Heart left ventricle (tissue), 13 donors: Measurements from ENCODE around the gene FAAH.

Experiments used
- POLR2A ChIP-seq, 2 donors: fragments of 450-650 bp; IDR thresholded peaks; one replicate each; pipeline ENCODE4 v1.6.1; 2017; ENCODE audit warnings: antibody characterized with exemption in 2 of 2, mild to moderate bottlenecking in 2 of 2, moderate library complexity in 2 of 2
- TF ChIP-seq, protein P1 (sequence below), 12 donors: fragments of 200-600 bp; sonication (generic) in 4 of 12; IDR thresholded peaks; one replicate each; pipeline versions ENCODE4 v1.5.0 to v1.8.0; 2018 to 2022; ENCODE audit warnings: antibody characterized with exemption in 12 of 12, mild to moderate bottlenecking in 5 of 12
- donor health status: ischemic (EF 13 %, LVEDD 7.1; RV severe dilation, severe dysfunction).
- donor health status: DM: no; HTN: yes; CAD: no.
- donor health status: DM: no; HTN: no; CAD: no.
- donor health status: ischemic (EF 25% LVEDD 6.9; RV normal size, moderate dysfunction).
- donor health status: ischemic (EF 25% LVEDD 5.7; RV mildly dilated, moderate dysfunction).
- donor health status: ischemic (EF 35%, LVEDD 5.7; RV mildly dilated, moderate dysfunction).
- donor health status: nonischemic (EF 11% LVEDD 7.7; RV severe dilation, severe dysfunction).
- donor health status: DM: yes; HTN: yes; CAD: no.
- donor health status: PGD.
- donor health status: ischemic (EF 29% LVEDD 5.4; RV normal size, mild dysfunction).
- donor health status: nonischemic (EF 23%, LVEDD 6.1; RV moderate dilation, normal function).

GRCh38 chr1:46448109-46448911 lies 54.2 kb downstream of the FAAH start:
- TF ChIP-seq, protein P1, sequence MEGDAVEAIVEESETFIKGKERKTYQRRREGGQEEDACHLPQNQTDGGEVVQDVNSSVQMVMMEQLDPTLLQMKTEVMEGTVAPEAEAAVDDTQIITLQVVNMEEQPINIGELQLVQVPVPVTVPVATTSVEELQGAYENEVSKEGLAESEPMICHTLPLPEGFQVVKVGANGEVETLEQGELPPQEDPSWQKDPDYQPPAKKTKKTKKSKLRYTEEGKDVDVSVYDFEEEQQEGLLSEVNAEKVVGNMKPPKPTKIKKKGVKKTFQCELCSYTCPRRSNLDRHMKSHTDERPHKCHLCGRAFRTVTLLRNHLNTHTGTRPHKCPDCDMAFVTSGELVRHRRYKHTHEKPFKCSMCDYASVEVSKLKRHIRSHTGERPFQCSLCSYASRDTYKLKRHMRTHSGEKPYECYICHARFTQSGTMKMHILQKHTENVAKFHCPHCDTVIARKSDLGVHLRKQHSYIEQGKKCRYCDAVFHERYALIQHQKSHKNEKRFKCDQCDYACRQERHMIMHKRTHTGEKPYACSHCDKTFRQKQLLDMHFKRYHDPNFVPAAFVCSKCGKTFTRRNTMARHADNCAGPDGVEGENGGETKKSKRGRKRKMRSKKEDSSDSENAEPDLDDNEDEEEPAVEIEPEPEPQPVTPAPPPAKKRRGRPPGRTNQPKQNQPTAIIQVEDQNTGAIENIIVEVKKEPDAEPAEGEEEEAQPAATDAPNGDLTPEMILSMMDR (IDR thresholded peaks at IDR 0.05), result no peak
- TF ChIP-seq POLR2A (IDR thresholded peaks at IDR 0.05), result no peak
